Tibial nerve (tissue), 4 donors: Measurements from ENCODE around the gene EFHD1.
"Not testable (repeated sequence)": the region's sequence is repeated elsewhere in the genome, so short reads cannot be mapped to it uniquely, and the experiment has no call there.

ENCODE experiments used
- EP300 ChIP-seq, 2 donors: sonication (generic); formaldehyde crosslinking; IDR thresholded peaks; one replicate each; pipeline ENCODE4 v1.6.1; 2017; ENCODE audit warnings: antibody characterized with exemption in 2 of 2, mild to moderate bottlenecking in 1 of 2
- POLR2A ChIP-seq, 2 donors: fragments of 450-650 bp; IDR thresholded peaks; one replicate each; pipeline ENCODE4 v1.6.1; 2017; ENCODE audit warnings: antibody characterized with exemption in 2 of 2, mild to moderate bottlenecking in 2 of 2, moderate library complexity in 2 of 2
- TF ChIP-seq, protein P1 (sequence below), 5 experiments: fragments of 200-600 bp in 3 of 5; fragments of 450-650 bp in 2 of 5; sonication (generic) in 3 of 5; IDR thresholded peaks; one replicate each; pipeline ENCODE4 v1.5.1; 2016 to 2019; ENCODE audit warnings: antibody characterized with exemption in 5 of 5, mild to moderate bottlenecking in 3 of 5, moderate library complexity in 2 of 5

DNA sequence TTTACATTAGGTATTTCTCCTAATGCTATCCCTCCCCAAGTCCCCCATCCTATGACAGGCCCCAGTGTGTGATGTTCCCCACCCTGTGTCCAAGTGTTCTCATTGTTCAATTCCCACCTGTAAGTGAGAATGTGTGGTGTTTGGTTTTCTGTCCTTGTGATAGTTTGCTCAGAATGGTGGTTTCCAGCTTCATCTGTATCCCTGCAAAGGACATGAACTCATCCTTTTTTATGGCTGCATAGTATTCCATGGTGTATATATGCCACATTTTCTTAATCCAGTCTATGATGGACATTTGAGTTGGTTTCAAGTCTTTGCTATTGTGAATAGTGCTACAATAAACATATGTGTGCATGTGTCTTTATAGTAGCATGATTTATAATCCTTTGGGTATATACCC, 86.7 kb downstream of the EFHD1 start:
- not testable (repeated sequence) for TF ChIP-seq EP300, POLR2A (IDR thresholded peaks at IDR 0.05)
- TF ChIP-seq, protein P1, sequence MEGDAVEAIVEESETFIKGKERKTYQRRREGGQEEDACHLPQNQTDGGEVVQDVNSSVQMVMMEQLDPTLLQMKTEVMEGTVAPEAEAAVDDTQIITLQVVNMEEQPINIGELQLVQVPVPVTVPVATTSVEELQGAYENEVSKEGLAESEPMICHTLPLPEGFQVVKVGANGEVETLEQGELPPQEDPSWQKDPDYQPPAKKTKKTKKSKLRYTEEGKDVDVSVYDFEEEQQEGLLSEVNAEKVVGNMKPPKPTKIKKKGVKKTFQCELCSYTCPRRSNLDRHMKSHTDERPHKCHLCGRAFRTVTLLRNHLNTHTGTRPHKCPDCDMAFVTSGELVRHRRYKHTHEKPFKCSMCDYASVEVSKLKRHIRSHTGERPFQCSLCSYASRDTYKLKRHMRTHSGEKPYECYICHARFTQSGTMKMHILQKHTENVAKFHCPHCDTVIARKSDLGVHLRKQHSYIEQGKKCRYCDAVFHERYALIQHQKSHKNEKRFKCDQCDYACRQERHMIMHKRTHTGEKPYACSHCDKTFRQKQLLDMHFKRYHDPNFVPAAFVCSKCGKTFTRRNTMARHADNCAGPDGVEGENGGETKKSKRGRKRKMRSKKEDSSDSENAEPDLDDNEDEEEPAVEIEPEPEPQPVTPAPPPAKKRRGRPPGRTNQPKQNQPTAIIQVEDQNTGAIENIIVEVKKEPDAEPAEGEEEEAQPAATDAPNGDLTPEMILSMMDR (IDR thresholded peaks at IDR 0.05) = not testable (repeated sequence)
